ENCODE measurements around the gene SSU72.

DNA sequence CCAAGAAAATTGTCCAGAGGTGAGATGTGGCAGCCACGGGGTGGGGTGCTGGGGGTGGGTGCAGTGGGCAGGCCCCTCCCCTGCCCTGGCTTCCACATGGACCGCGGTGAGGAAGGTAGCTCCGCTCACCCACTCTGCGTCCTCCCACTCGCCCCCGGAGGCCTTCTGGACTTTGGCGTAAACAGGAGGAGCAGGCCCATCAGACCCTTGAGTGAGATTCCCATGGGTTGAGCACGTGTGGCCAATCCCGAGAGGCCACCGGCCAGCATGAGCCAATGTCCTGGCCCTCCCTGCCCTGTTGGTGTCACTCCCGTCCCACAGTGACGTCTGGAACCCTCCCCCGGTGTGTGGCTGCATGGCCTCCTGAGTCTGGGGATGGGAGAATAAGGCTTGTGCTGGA, 26.1 kb downstream of the SSU72 start:
- TF ChIP-seq EZH2 (IDR thresholded peaks at IDR 0.05; ENCODE audit: low read length, missing control alignments) = no peak
- TF ChIP-seq, protein P1, sequence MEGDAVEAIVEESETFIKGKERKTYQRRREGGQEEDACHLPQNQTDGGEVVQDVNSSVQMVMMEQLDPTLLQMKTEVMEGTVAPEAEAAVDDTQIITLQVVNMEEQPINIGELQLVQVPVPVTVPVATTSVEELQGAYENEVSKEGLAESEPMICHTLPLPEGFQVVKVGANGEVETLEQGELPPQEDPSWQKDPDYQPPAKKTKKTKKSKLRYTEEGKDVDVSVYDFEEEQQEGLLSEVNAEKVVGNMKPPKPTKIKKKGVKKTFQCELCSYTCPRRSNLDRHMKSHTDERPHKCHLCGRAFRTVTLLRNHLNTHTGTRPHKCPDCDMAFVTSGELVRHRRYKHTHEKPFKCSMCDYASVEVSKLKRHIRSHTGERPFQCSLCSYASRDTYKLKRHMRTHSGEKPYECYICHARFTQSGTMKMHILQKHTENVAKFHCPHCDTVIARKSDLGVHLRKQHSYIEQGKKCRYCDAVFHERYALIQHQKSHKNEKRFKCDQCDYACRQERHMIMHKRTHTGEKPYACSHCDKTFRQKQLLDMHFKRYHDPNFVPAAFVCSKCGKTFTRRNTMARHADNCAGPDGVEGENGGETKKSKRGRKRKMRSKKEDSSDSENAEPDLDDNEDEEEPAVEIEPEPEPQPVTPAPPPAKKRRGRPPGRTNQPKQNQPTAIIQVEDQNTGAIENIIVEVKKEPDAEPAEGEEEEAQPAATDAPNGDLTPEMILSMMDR (conservative IDR thresholded peaks at IDR 0.05 in 1 of 2, IDR thresholded peaks at IDR 0.05 in 1 of 2; ENCODE audit: low read depth in 1 of 2, low read length in 2 of 2) = no peak

All from fibroblast of lung (primary cell).